Sciatic nerve (tissue), 2 donors: ENCODE measurements around the gene SNAP47. TPM values are rescaled to one million over a fixed set of nuclear protein-coding genes. Genes with fewer than 3 reads are reported as not detected.
A peak's percentile ranks its signal among the peaks of the same experiment; 100 is the strongest.

Source experiments
- ATAC-seq: fragments of 200-7000 bp; cut with Tn5 transposase; one replicate; pipeline ENCODE4 v1.9.1; 2020; ENCODE audit warnings: mild to moderate bottlenecking, moderate library complexity
- DNase-seq: peaks from one replicate; pipeline ENCODE4 v3.0.0-alpha.2; 2020; ENCODE audit warnings: low spot score
- intact Hi-C: fragments of 100-400 bp; cut with DNase I; formaldehyde crosslinking; loops from one replicate; pipeline ENCODE4 v1.14.2; 2022
- total RNA-seq: library from RNA; stranded (reverse); fragmentation: NEBNext Ultra II Directional; extraction: Animal tissue kit (Norgen Biotek cat#: 25700); gene quantifications from one replicate; pipeline ENCODE4 v1.2.1, GENCODE V29; 2021
- donor health status: DM: no; HTN: no; CAD: no.
- donor health status: DM: no; HTN: no; CAD: no.

The SNAP47 gene
- total RNA-seq, 1 donor from 2014 or later: 32.3 TPM

DNA sequence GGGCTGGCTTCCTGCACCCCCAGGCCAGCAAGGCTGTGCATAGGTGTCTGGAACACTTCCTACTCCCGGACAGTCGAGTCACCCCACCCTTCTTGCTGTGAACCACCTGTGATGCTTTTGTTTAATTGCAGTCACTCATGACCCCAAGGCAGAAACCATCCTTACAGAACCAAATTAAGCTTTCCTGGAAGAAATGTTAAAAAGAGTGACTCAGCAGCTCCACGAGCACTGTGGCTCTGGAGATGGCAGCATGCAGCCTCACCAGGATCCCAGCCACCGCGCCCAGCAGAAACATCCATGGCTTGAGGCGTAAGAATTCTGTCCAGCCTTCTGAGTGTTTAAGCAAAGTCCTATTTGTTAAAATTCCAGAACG, 28.8 kb downstream of the SNAP47 start:
- no peak for ATAC-seq
- intact Hi-C loops: no loop called here

GRCh38 chr1:227765261-227766014, 30.2 kb downstream of the SNAP47 start:
- DNase-seq: no peak
- intact Hi-C loops: loop anchor here (5.0 kb wide), 1 partner anchor 182 kb away; the partner anchor contains the start of gene WNT9A
- no peak for ATAC-seq

More for the DNA sequence above, 28.8 kb downstream of the SNAP47 start:
- DNase-seq: no peak

DNA sequence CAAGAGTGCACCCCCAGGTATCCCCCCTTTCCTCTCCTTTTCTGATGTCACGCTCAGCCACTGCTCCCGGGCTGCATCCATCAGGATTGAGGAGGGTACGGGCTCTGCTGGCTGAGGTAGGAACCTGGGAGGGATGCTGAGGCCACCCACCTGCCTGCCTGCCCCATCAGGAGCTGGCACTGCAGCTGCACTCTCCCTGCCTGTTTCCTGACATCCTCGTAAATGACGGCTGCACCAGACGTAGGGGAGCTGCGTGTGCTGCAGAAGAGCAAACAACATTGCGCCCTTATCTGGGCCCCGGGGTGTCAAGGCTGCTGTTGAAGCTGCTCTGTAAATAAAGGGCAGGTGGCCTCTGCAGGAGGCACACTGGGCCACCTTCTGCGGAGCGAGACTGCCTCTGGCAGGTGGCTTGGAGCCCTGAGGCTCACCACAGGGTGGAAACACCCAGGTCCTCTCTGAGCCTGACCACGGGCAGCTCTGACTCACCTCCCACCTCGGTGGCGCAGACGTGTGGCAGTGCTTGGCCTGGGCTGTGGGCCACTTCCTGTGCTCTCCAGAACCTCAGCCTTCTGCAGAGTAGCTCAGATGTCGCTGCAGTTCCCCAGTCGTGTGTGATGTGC, 30.9 kb downstream of the SNAP47 start:
- intact Hi-C loops: loop anchor here (5.0 kb wide), 1 partner anchor 181 kb away; the partner anchor contains the start of gene WNT9A
- no peak for DNase-seq
- ATAC-seq: no peak

DNA sequence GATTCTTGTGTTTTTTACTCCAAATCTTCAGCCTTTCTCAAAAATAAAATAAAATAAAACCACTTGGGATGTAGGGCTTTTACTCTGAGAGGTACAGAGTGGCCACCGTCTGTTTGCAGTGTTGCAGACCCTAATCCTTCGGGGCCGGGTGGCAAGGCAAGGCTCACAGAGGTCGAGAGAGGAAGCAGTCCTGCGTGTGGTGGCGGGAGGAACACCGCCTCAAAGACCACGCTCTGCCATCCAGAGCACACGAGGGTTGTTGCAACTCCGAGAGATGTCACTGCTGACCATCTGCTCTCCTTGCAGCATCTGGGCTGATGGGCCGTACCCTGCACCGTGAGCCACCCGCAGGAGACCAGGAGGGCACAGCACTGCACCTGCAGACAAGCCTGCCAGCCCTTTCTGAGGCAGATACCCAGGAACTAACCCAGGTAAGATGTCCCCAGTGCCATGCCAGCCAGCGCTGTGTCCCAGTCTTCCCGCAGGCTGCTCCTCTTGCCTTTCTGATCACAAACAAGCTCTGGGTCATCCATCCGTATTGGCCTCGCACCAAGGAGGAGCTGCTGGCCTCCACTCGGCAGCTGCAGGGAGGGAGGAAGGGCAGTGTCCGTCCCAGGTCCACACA, 31.5 kb downstream of the SNAP47 start:
- intact Hi-C loops: loop anchor here (5.0 kb wide), 1 partner anchor 181 kb away; the partner anchor contains the start of gene WNT9A
- no peak for DNase-seq
- ATAC-seq: no peak

- ATAC-seq (no peak), DNase-seq (no peak)
- intact Hi-C loops: loop anchor here (5.0 kb wide), 1 partner anchor 180 kb away; the partner anchor contains the start of gene WNT9A
Observed at GRCh38 chr1:227767401-227768124, 32.3 kb downstream of the SNAP47 start.

- ATAC-seq: no peak
- DNase-seq: no peak
- intact Hi-C loops: loop anchor here (5.0 kb wide), 1 partner anchor 179 kb away; the partner anchor contains the start of gene WNT9A
Observed at GRCh38 chr1:227768125-227768439, 32.8 kb downstream of the SNAP47 start.

DNA sequence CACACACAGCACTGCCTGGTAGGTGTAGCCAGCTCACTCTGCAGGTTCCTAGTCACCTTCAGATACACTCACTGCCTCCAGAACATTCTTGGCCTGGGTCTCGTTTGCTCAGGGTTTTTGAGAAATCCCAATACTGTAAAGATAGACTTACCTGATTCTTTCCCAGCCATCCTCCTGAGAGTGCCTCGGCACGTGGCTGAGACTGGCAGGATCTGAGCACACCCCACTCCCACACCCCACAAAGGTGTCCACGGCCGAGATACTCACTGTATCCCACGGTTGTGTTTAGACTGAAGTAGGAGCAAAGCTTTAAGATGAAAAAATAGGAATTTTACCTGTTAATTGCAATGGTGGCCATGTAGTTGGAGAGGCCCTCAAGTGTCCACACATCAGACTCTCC, 33.4 kb downstream of the SNAP47 start:
- no peak for ATAC-seq
- intact Hi-C loops: loop anchor here (5.0 kb wide), 1 partner anchor 179 kb away; the partner anchor contains the start of gene WNT9A
- no peak for DNase-seq

- intact Hi-C loops: loop anchor here (5.0 kb wide), 1 partner anchor 178 kb away; the partner anchor contains the start of gene WNT9A
- DNase-seq: no peak
- no peak for ATAC-seq
Observed at GRCh38 chr1:227769047-227769935, 34.1 kb downstream of the SNAP47 start.

- ATAC-seq (no peak), DNase-seq (no peak)
- intact Hi-C loops: loop anchor here (5.0 kb wide), 1 partner anchor 177 kb away; the partner anchor contains the start of gene WNT9A
Observed at GRCh38 chr1:227769936-227770494, 34.8 kb downstream of the SNAP47 start.

- no peak for DNase-seq
- intact Hi-C loops: no loop called here
- no peak for ATAC-seq
Observed at GRCh38 chr1:227770812-227771211, 35.6 kb downstream of the SNAP47 start.

GRCh38 chr1:227771326-227771725, 36.1 kb downstream of the SNAP47 start:
- intact Hi-C loops: no loop called here
- no peak for DNase-seq
- no peak for ATAC-seq

- DNase-seq (no peak), ATAC-seq (no peak)
- intact Hi-C loops: no loop called here
Observed at GRCh38 chr1:227771771-227772170, 36.5 kb downstream of the SNAP47 start.

- ATAC-seq: no peak
- intact Hi-C loops: no loop called here
- no peak for DNase-seq
Observed at GRCh38 chr1:227773558-227773957, 38.3 kb downstream of the SNAP47 start.

DNA sequence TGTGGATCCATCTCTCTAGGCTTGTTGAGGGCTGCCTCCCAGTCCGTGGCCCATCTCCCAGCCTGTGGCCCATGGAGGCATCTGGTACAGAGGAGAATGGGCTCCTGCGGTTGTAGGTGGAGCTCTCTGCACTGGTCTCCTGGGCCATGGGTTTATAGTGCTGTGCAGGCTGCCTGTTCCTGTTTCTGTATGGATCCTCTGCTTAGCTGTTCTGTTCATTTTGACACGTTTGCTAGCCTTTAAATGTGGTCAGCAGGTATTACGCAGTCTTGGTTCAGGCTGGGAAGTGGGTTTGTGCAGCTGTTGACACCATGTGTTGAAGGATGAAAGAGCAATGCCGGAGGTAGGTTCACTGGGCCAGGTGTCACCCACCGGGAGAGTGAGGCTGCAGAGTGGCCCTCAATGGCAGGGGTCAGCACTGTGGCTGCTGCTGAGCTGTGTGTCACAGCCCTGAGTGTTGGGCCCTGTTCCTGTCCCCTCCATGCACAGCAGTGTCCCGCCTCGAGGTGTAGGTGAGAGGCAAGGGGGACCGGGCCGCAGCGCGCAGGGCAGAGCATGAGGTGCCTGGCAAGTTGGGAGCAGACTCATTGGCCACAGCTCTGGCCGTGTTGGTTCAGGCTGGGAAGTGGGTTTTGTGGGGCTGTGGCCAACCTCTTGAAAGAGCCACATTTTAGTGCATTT, 39.0 kb downstream of the SNAP47 start:
- ATAC-seq: no peak
- intact Hi-C loops: no loop called here
- DNase-seq: no peak

GRCh38 chr1:227774821-227775661, 39.8 kb downstream of the SNAP47 start:
- peak; percentile 47 for ATAC-seq
- intact Hi-C loops: no loop called here
- DNase-seq: no peak

DNA sequence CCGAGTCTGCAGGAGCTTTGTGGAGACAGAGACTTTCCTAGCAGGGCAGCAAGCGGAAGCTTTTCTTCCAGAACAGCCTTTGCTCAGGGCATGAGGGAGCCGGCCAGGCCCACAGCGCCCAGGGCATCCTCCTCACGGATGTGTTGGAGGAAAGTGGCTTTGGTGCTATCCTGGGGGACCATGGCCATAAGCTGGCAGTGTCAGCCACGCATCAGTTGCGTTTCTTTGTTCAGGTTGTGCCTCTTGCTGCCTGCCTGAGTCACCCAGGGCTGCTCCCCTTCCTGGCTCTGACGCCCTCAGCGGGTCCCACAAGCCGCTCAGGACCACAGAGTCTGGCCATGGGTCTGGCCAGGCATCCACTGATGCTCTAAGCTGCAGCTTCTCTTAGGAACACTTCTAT, 40.6 kb downstream of the SNAP47 start:
- DNase-seq (no peak), ATAC-seq (no peak)
- intact Hi-C loops: no loop called here
